ENCODE results near the gene FHDC1. TPM values are rescaled to one million over a fixed set of nuclear protein-coding genes. Genes with fewer than 3 reads are reported as not detected.

Gene FHDC1
- total RNA-seq, 4 donors from 2014 or later = 6.6 to 32.8 (median 25.4) TPM

GRCh38 chr4:152898606-152899005 is 37.5 kb upstream of the FHDC1 start:
- H3K27ac ChIP-seq = no peak overlapping the region
- H3K36me3 ChIP-seq = no peaks in the 10 kb centered on the region
- TF ChIP-seq CTCF (IDR thresholded peaks at IDR 0.05) (no peak), POLR2A (IDR thresholded peaks at IDR 0.05) (no peak)
- no peaks in the 10 kb centered on the region for H3K4me1 ChIP-seq
- H3K4me3 ChIP-seq = no peak overlapping the region
- no peak for DNase-seq
- H3K9me3 ChIP-seq = no peaks in the 10 kb centered on the region
- H3K27me3 ChIP-seq = no peaks in the 10 kb centered on the region

GRCh38 chr4:152900395-152900794 is 35.7 kb upstream of the FHDC1 start:
- Histone ChIP-seq H3K27ac (no peak overlapping the region), H3K27me3 (no peaks in the 10 kb centered on the region), H3K4me1 (no peaks in the 10 kb centered on the region), H3K36me3 (no peaks in the 10 kb centered on the region), H3K4me3 (no peak overlapping the region), H3K9me3 (no peaks in the 10 kb centered on the region)
- DNase-seq = no peak
- TF ChIP-seq CTCF (IDR thresholded peaks at IDR 0.05) = no peak
- no peak for TF ChIP-seq POLR2A (IDR thresholded peaks at IDR 0.05)

- Histone ChIP-seq H3K9me3 (no peaks in the 10 kb centered on the region), H3K4me3 (no peak overlapping the region), H3K27ac (no peak overlapping the region), H3K27me3 (no peaks in the 10 kb centered on the region), H3K4me1 (no peaks in the 10 kb centered on the region), H3K36me3 (no peaks in the 10 kb centered on the region)
- TF ChIP-seq POLR2A (IDR thresholded peaks at IDR 0.05) = no peak
- no peak for TF ChIP-seq CTCF (IDR thresholded peaks at IDR 0.05)
- no peak for DNase-seq
Observed at GRCh38 chr4:152901205-152901604, 34.9 kb upstream of the FHDC1 start.

- no peaks in the 10 kb centered on the region for H3K9me3 ChIP-seq
- no peak for DNase-seq
- no peak overlapping the region for H3K4me3 ChIP-seq
- no peaks in the 10 kb centered on the region for H3K36me3 ChIP-seq
- H3K4me1 ChIP-seq = no peaks in the 10 kb centered on the region
- H3K27ac ChIP-seq = no peak overlapping the region
- no peaks in the 10 kb centered on the region for H3K27me3 ChIP-seq
- TF ChIP-seq CTCF (IDR thresholded peaks at IDR 0.05) = no peak
- TF ChIP-seq POLR2A (IDR thresholded peaks at IDR 0.05) = no peak
Observed at GRCh38 chr4:152903658-152904057, 32.5 kb upstream of the FHDC1 start.

GRCh38 chr4:152909901-152910300 is 26.2 kb upstream of the FHDC1 start:
- H3K4me3 ChIP-seq = no peak overlapping the region
- no peaks in the 10 kb centered on the region for H3K9me3 ChIP-seq
- no peak for DNase-seq
- no peak overlapping the region for H3K27ac ChIP-seq
- no peak for TF ChIP-seq CTCF (IDR thresholded peaks at IDR 0.05)
- TF ChIP-seq POLR2A (IDR thresholded peaks at IDR 0.05) = no peak
- no peaks in the 10 kb centered on the region for H3K27me3 ChIP-seq
- H3K36me3 ChIP-seq = no peaks in the 10 kb centered on the region
- H3K4me1 ChIP-seq = no peaks in the 10 kb centered on the region

GRCh38 chr4:152910521-152910920 is 25.6 kb upstream of the FHDC1 start:
- Histone ChIP-seq H3K27me3 (no peaks in the 10 kb centered on the region), H3K9me3 (no peaks in the 10 kb centered on the region), H3K4me1 (no peaks in the 10 kb centered on the region), H3K4me3 (no peak overlapping the region), H3K27ac (no peak overlapping the region), H3K36me3 (no peaks in the 10 kb centered on the region)
- TF ChIP-seq CTCF (IDR thresholded peaks at IDR 0.05) (peak in 1 of 6 experiments; percentile 8), POLR2A (IDR thresholded peaks at IDR 0.05) (no peak)
- DNase-seq = no peak

All from Peyer's patch (tissue), 4 donors.